NCI-H2227 treated with DMSO at 0.1 percent for 48 hours (cell line): ENCODE measurements around the gene CEP76.
A peak's percentile ranks its signal among the peaks of the same experiment; 100 is the strongest.
"Not testable (repeated sequence)": the region's sequence is repeated elsewhere in the genome, so short reads cannot be mapped to it uniquely, and the experiment has no call there.

Source experiments
- DNase-seq: peaks from one replicate; lab custom pipeline; 2025; lab: John Stamatoyannopoulos, UW

Gene CEP76

GRCh38 chr18:12643756-12644155 is 58.8 kb downstream of the CEP76 start:
- DNase-seq, result not testable (repeated sequence)

GRCh38 chr18:12640881-12641200 is 61.7 kb downstream of the CEP76 start:
- DNase-seq, result no peak

- no peak for DNase-seq
Observed at GRCh38 chr18:12639990-12640880, 62.3 kb downstream of the CEP76 start.

- DNase-seq, result no peak
Observed at GRCh38 chr18:12638644-12639124, 63.8 kb downstream of the CEP76 start.

- no peak for DNase-seq
Observed at GRCh38 chr18:12637901-12638643, 64.5 kb downstream of the CEP76 start.

GRCh38 chr18:12637393-12637792 is 65.1 kb downstream of the CEP76 start:
- no peak for DNase-seq

GRCh38 chr18:12631831-12632477 is 70.6 kb downstream of the CEP76 start:
- DNase-seq, result no peak

GRCh38 chr18:12630136-12630535 is 72.4 kb downstream of the CEP76 start:
- DNase-seq, result no peak

GRCh38 chr18:12628706-12629702 is 73.5 kb downstream of the CEP76 start:
- peak; percentile 84 for DNase-seq

- DNase-seq, result not testable (repeated sequence)
Observed at GRCh38 chr18:12627199-12627598, 75.3 kb downstream of the CEP76 start.

- DNase-seq, result no peak
Observed at GRCh38 chr18:12625241-12625640, 77.3 kb downstream of the CEP76 start.
